DND-41 (cell line): ENCODE results near the gene PHC2.

ENCODE experiments used
- ATAC-seq: fragments of 200-7000 bp; cut with Tn5 transposase; 3 replicates; pipeline ENCODE4 v1.9.1; 2021; ENCODE audit warnings: low read depth; ENCODE audit not compliant: insufficient read depth
- DNase-seq: peaks from one replicate; pipeline ENCODE4 v3.0.0-alpha.2; 2020
- H2AFZ ChIP-seq: 2 replicates; pipeline ENCODE4 v1.6.0; 2012; ENCODE audit warnings: low read depth, low read length
- H3K27ac ChIP-seq: 2 replicates; pipeline ENCODE4 v1.5.1; 2012; ENCODE audit warnings: low read length, inconsistent platforms
- H3K27me3 ChIP-seq: fragments of 200-600 bp; sonication (generic); 2 replicates; pipeline ENCODE4 v1.6.0; 2012; ENCODE audit warnings: low read length, mild to moderate bottlenecking, inconsistent platforms; ENCODE audit not compliant: insufficient read depth, poor library complexity
- H3K36me3 ChIP-seq: 2 replicates; pipeline ENCODE4 v1.5.1; 2012; ENCODE audit warnings: low read length, inconsistent platforms; ENCODE audit not compliant: insufficient read depth
- H3K4me1 ChIP-seq: 2 replicates; pipeline ENCODE4 v1.5.1; 2012; ENCODE audit warnings: mild to moderate bottlenecking, low read length; ENCODE audit not compliant: insufficient read depth
- H3K4me2 ChIP-seq: 2 replicates; pipeline ENCODE4 v1.6.0; 2012; ENCODE audit warnings: mild to moderate bottlenecking, moderate library complexity, low read length, inconsistent platforms; ENCODE audit not compliant: insufficient read depth
- H3K4me3 ChIP-seq, 2 experiments: fragments of 200-600 bp in 1 of 2; shearing (Covaris generic) in 1 of 2; 2 replicates each; pipeline ENCODE4 v1.5.1; 2012 to 2016; ENCODE audit warnings: inconsistent platforms in 2 of 2, low read length in 2 of 2, mild to moderate bottlenecking in 2 of 2, low read depth in 1 of 2, moderate library complexity in 1 of 2
- H3K79me2 ChIP-seq: 2 replicates; pipeline ENCODE4 v1.6.0; 2012; ENCODE audit warnings: low read length, inconsistent platforms; ENCODE audit not compliant: insufficient read depth
- H3K9ac ChIP-seq: 2 replicates; pipeline ENCODE4 v1.6.0; 2012; ENCODE audit warnings: low read depth, mild to moderate bottlenecking, inconsistent platforms, low read length, moderate library complexity
- H3K9me3 ChIP-seq: 2 replicates; pipeline ENCODE4 v1.5.1; 2012; ENCODE audit warnings: low read length, moderate library complexity, mild to moderate bottlenecking, inconsistent platforms; ENCODE audit not compliant: insufficient read depth, severe bottlenecking
- H4K20me1 ChIP-seq: 2 replicates; pipeline ENCODE4 v1.6.0; 2012; ENCODE audit warnings: low read length; ENCODE audit not compliant: insufficient read depth
- EZH2 ChIP-seq: IDR thresholded peaks from 3 replicates; pipeline ENCODE4 v1.6.1; 2012; ENCODE audit warnings: borderline replicate concordance, low read depth, mild to moderate bottlenecking, moderate library complexity, low read length, inconsistent platforms; ENCODE audit not compliant: severe bottlenecking
- TF ChIP-seq, protein P1 (sequence below): IDR thresholded peaks from 2 replicates; pipeline ENCODE4 v1.5.1; 2012; ENCODE audit warnings: borderline replicate concordance, low read length, moderate library complexity, mild to moderate bottlenecking; ENCODE audit not compliant: poor library complexity, severe bottlenecking; ENCODE audit errors: extremely low read depth

Gene PHC2

DNA sequence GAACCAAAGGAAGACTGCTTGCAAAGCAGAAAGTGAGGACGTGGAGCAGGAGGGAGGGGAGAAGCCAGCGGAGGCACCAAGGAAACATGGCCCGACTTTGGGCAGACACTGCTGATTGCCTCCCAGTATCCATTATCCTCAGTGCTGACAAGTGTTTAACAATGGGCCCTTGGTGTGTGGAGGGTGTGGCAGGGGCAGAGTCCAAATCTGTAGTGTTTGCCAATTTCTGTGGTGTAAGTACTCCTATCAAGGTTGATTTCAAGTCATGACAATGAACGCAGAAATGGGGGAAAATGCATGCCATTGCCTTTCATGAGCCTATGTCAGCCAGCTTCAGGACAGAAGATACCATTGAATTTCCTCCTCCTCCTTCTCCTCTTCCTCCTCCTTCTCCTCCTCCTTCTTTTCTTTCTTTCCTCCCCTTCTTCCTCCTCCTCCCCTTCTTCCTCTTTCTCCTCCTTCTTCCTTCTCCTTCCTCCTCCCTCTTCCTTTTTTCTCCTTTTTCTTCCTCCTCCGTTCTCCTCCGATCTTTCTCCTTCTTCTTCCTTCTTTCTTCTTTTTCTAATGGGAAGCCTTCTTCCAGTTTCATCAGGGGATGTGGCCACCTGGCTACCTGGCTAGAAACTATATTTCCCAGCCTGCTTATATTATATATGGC, 10.3 kb upstream of the PHC2 start:
- H4K20me1 ChIP-seq, result no peaks in the 10 kb centered on the region
- H3K4me2 ChIP-seq, result no peak overlapping the region
- H3K9ac ChIP-seq, result no peak overlapping the region
- no peak for DNase-seq
- no peak overlapping the region for H3K27ac ChIP-seq
- no peaks in the 10 kb centered on the region for H3K9me3 ChIP-seq
- ATAC-seq, result no peak
- TF ChIP-seq EZH2, result no peak
- TF ChIP-seq, protein P1, sequence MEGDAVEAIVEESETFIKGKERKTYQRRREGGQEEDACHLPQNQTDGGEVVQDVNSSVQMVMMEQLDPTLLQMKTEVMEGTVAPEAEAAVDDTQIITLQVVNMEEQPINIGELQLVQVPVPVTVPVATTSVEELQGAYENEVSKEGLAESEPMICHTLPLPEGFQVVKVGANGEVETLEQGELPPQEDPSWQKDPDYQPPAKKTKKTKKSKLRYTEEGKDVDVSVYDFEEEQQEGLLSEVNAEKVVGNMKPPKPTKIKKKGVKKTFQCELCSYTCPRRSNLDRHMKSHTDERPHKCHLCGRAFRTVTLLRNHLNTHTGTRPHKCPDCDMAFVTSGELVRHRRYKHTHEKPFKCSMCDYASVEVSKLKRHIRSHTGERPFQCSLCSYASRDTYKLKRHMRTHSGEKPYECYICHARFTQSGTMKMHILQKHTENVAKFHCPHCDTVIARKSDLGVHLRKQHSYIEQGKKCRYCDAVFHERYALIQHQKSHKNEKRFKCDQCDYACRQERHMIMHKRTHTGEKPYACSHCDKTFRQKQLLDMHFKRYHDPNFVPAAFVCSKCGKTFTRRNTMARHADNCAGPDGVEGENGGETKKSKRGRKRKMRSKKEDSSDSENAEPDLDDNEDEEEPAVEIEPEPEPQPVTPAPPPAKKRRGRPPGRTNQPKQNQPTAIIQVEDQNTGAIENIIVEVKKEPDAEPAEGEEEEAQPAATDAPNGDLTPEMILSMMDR, result no peak
- H3K4me1 ChIP-seq, result no peaks in the 10 kb centered on the region
- no peaks in the 10 kb centered on the region for H3K36me3 ChIP-seq
- H2AFZ ChIP-seq, result no peak overlapping the region
- no peak overlapping the region for H3K4me3 ChIP-seq
- no peaks in the 10 kb centered on the region for H3K79me2 ChIP-seq
- peaks cover 33% of the 10 kb centered on the region for H3K27me3 ChIP-seq

DNA sequence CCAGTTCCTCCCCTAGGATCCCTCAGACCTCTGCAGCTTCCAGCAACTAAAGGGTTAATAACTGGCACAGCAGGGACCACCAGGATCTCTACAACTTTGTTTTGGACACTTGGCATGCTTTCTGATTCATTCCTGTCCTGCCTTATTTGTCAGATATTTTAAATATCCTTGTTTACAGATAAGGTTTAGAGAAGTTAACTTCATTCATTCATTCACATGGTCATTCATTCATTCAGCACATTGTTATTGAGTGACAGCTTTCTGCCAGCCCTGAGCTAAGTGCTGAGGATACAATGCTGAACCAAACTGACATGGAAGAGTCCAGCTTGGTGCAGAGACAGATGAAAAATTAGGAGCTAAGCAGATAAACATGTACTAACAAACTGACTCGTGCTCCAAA, 8.8 kb upstream of the PHC2 start:
- H3K27me3 ChIP-seq, result peaks cover 39% of the 10 kb centered on the region
- no peak for ATAC-seq
- no peaks in the 10 kb centered on the region for H3K4me1 ChIP-seq
- no peak overlapping the region for H3K4me2 ChIP-seq
- H3K27ac ChIP-seq, result no peak overlapping the region
- no peak overlapping the region for H2AFZ ChIP-seq
- no peaks in the 10 kb centered on the region for H3K9me3 ChIP-seq
- no peaks in the 10 kb centered on the region for H4K20me1 ChIP-seq
- no peak overlapping the region for H3K9ac ChIP-seq
- no peak for TF ChIP-seq EZH2
- TF ChIP-seq, protein P1, result no peak
- no peaks in the 10 kb centered on the region for H3K79me2 ChIP-seq
- H3K4me3 ChIP-seq, result no peak overlapping the region
- DNase-seq, result no peak
- H3K36me3 ChIP-seq, result no peaks in the 10 kb centered on the region

GRCh38 chr1:33438364-33439160, 7.7 kb upstream of the PHC2 start:
- no peak overlapping the region for H2AFZ ChIP-seq
- ATAC-seq, result no peak
- H3K27me3 ChIP-seq, result peaks cover 36% of the 10 kb centered on the region
- no peak overlapping the region for H3K4me2 ChIP-seq
- DNase-seq, result no peak
- no peak overlapping the region for H3K4me3 ChIP-seq
- H3K9me3 ChIP-seq, result no peaks in the 10 kb centered on the region
- H3K27ac ChIP-seq, result no peak overlapping the region
- H4K20me1 ChIP-seq, result no peaks in the 10 kb centered on the region
- H3K4me1 ChIP-seq, result no peaks in the 10 kb centered on the region
- H3K79me2 ChIP-seq, result no peaks in the 10 kb centered on the region
- H3K9ac ChIP-seq, result no peak overlapping the region
- H3K36me3 ChIP-seq, result no peaks in the 10 kb centered on the region
- no peak for TF ChIP-seq EZH2
- TF ChIP-seq, protein P1, result no peak
